NCI-H1930 (cell line): ENCODE results near the gene CELF4.

Source experiments
- DNase-seq, 2 experiments: peaks; one replicate each; lab custom pipeline; 2025; lab: John Stamatoyannopoulos, UW

CELF4 gene

DNA sequence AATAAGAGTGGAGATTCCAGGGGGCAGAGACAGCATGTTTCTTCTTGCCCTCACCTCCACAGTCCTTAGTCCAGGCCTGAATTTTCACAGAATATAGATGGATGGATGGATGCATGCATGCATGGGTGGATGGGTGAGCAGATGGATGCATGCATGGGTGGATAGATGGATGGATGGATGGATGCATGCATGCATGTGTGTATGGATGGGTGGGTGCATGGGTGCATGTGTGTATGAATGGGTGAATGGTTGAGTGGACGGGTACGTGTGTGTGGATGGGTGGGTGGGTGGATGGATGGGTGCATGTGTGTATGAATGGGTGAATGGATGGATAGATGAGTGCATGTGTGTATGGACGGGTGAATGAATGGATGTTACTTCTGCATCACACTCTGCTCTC lies 153.3 kb downstream of the CELF4 start:
- DNase-seq: no peak

DNA sequence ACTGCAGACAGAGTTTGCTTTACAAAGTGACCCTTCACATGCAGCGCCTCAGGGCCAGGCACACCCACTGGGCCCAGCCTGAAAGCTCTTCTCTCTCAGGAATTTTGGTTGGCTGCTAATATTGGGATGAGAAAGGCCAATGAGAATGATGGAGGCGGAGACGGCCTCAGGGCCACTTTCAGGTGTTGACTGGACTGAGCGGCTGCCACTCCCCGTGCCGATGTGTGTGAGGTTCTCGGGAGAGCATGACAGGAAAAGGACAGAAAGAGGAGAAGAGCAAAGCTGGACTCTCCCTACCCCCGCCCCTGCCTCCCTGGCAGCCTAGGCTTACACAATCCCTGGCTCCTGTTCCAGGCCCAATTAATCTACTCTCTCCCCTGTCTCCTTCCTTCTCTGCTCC lies 155.7 kb downstream of the CELF4 start:
- DNase-seq: no peak

DNA sequence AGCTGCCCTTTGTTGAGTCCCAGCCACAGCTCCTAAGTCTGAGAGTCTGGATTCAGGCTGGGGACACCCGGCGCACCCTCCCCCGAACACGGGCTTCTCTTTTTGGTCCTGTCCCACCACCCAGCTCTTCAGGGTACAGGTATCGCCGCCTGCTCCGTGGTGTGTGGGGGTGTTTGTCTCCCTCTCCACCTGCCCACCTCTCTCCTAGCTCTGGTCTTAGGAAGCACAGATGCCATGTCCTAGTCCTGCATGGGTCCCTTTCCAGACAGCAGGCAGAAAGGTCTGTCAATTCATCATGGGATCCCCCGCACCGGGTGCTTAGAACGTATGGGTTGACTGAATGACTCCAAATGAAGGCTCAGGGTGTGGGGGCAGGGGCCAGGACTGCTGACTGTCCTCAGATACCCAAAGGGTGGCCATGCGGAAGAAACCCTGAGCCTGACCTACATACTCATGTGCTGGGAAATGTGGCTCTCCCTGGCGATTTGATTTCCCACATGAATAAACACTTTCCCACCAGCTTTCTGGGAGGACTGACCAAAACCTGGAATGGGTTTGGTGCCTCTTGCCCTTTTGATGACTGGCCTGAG lies 156.8 kb downstream of the CELF4 start:
- no peak for DNase-seq

GRCh38 chr18:37407571-37407970 lies 158.0 kb downstream of the CELF4 start:
- DNase-seq: no peak

DNA sequence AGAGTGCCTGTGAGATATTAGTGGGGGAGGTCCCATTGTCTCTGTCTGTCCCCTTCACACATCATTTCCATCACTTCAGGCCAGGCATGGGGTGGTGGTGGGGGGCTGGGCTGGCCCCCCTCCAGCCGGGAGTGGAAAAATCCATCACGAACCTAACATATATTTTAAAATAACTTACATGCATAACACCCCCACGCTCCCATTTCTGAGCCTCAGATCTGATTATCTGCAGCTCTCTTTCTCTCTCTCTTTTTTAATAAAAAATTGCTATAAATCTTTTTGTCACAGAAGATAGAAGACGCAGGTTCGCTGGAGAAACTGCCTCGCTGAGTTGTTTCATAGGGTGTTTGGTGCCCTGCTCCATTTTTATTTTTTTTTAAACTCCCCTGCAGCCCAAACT lies 159.8 kb downstream of the CELF4 start:
- no peak for DNase-seq

- no peak for DNase-seq
Measured at GRCh38 chr18:37405229-37405628, 160.4 kb downstream of the CELF4 start.

DNA sequence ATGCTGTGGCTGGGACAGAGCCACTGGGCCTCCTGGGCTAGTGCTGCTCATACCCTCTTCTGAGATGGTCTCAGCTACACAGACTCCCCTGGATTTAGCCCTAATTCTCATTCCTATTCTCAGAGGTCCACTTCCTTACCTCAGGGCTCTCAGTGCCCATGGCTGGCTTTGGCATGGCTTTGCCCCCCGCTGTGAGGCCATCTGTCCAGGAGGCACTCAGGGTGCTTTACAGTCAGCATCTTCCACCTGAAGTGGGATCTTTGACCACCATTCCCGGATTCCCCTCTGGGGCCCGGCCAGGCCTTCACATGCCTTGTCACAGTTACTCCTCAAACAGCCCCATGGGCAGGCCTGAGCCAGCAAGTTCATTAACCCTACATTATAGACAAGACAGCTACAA lies 161.8 kb downstream of the CELF4 start:
- no peak for DNase-seq

DNA sequence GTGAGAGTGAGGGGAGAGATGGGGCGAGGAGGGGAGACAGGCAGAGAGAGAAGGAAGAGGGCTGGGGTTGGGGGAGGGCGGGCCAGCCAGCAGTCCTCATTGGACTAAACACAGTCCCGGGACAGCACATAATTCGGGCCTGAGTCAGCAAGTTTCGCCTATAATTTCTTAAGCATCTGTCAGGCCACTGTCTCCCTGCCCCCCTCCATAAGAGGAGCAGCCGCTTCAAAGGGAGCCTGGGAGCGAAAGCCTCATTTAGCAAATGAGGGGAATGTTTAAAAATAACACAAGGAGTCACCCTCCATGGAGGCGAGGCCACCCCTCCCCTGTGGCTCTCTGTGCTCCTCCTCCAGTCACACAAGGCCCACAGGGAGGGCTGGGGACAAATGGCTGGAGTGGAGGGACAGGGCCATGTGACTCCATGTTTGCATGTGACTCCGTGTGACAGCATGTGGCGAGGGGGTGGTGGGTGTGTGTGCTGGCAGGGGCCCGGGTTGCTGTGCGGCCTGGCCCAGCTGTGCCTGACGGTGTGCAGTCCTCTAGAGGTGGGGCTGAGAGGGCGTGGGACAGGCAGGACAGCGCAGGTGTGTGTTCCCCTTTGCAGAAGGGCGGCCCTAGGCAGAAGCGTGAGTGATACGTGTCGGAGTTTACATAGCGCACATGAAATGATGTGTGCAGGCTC lies 162.4 kb downstream of the CELF4 start:
- no peak for DNase-seq

DNA sequence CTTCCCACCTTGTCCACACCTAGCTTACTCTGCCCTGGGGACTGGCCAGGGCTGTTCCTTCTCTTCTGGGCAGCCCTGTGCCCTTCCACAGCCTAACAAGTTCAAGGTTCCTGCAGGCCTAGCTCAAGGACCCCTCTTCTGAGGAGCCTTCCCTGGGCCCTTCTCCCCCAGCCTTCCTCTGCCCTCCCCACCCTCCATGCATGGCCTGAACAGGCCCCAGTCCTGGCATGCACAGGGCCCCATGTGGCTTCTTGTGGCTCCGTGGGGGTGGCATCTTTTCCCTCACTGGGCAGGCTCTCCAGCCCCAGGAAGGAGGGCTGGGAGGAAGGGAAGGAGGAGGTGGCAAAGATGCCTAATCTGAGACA lies 162.9 kb downstream of the CELF4 start:
- DNase-seq: no peak

- DNase-seq: no peak
Measured at GRCh38 chr18:37400802-37401201, 164.8 kb downstream of the CELF4 start.

DNA sequence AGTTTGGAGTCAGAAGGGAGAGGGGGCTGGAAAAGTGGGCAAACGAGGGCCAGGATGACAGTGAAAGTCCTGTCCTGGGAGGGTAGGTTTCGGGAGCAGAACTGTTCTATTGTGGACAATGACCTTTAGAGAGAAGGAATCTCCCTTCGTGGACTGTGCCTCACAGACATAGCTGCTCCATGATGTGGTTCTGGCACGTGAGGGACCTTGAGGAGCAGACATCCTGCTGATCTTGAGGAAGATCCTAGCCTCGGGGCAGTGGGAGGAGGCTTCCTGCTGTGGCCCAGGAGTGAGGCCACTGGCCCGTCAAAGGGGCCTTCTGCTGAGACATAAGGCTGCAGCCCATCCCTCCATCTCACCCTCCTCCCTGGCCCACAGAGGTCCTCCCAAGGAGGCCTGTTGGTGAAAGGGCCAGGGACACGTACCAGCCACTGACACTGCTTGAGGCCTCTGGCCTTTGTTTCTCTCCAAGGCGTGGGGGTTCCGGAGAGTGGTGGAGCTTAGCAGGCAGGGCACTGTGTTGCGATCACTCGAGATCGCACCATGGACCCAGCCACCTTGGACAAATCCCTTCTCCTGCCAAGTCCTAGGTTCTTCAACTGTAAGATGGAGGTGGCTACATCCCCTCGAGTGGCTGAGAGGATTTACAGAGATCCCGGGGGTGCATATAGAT lies 167.2 kb downstream of the CELF4 start:
- no peak for DNase-seq

GRCh38 chr18:37397814-37398213 lies 167.8 kb downstream of the CELF4 start:
- no peak for DNase-seq

GRCh38 chr18:37396971-37397720 lies 168.5 kb downstream of the CELF4 start:
- no peak for DNase-seq

DNA sequence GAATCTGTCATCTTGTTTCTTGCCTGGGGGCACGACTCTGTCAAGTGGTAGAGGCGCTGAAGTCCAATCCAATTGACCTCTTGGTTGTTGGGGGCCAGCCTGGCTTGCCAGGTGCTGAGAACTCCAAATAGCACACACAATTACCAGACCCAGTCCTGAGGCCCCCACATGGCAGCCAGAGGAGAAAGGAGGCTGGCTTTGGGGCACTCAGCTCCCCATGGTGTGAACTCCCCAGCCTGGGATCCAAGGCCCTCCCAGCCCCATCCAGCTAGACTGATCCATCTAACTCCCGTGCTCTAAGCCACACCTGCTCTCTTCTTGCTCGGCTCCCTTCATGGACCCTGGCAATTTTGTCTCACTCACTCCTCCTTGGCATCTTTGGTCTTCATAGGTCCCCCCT lies 170.0 kb downstream of the CELF4 start:
- DNase-seq: no peak

GRCh38 chr18:37395138-37395537 lies 170.5 kb downstream of the CELF4 start:
- no peak for DNase-seq

DNA sequence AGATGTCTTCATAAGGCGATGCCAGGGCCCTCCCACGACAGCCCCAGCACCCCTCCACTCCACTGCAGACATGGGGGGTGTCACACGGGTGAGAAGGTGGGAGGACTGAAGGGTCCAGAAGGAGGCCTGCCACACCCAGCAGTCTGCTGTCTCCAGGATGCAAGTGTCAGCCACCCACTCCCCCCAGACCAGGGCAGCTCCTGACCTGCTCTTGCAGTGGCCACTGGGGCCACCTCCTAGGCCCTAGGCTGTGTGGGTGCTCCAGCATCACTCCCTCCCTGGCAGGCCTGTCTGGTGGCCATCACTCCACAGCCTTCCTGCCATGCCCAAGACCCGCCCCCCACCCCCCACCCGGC lies 171.0 kb downstream of the CELF4 start:
- DNase-seq: no peak

DNA sequence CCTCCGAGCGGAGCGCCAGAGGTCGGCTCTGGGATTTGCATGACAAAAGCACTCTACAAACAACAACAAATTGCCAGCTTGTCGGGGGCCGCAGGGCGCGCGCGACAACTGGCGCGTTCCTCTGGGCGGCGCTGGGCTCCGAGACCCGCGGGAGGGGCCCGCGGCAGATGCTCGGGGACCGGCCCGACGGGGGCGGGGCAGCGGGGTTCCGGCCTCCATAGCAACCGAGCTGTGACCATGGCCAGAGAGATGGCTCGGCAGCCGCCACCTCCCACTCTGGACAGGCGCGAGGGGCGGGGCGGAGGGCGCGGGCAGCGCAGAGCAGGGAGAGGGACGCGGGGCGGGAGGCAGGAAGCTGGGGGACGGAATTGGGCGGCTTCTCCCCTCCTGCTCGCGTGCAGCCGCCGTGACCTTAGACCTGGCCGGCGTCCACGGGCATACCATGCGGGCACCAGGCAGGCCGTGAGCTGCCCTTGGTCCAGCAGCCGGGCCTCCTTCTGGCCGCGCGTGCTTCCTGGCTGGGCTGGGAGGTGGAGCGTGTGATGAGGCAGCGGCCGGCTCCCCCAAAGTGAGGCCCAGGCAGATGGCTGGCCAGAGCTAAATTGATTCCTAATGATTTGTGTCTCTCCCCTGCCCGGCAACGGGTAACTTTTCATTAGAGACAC lies 171.5 kb downstream of the CELF4 start:
- DNase-seq: peak; percentile 79 to 92

GRCh38 chr18:37393221-37393827 lies 172.3 kb downstream of the CELF4 start:
- DNase-seq: no peak

DNA sequence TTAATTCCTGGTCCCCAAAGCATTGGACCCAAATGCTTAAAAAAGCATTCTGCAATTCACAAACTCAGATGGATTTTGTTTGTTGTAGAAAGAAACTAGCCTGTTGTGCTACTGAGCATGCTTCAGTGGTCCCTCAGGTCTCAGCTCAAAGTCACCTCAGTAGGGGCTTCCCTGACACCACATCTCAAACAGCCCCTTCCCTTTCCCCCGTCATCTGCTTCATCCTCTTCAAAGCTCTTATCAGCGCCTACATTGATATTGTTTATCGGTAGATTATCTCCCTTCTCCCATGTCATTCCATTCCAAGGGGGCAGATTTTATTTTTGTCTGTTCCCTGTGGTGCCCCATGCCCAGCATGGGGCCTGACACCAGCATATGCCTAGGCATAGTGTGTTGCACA lies 172.9 kb downstream of the CELF4 start:
- no peak for DNase-seq

GRCh38 chr18:37391698-37392548 lies 173.7 kb downstream of the CELF4 start:
- no peak for DNase-seq

DNA sequence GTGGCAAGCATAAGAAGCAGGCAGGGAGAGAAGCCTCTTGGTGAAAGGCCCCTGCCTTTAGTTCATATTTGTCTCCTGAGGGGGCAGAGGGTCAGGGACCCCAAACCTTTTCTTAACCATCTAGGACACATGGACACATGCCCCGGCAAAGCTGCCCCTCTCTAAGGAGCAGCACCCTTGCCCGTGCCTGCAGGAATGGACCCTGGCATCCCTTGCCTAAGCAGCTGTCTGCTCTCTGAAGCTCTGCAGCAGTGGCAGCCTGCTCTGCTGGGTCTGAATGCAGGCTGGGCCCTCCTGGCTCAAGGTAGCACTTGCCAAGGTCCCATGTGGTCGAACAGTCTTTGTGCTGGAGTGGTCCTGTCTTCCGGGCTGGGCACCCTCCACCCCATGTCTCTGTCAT lies 174.4 kb downstream of the CELF4 start:
- DNase-seq: no peak
